GM10266 (cell line): Measurements from ENCODE around the gene FAM9C.

Experiments used
- DNase-seq: peaks from one replicate; pipeline ENCODE4 v3.0.0; 2012; ENCODE audit errors: extremely low spot score
- CTCF ChIP-seq: IDR thresholded peaks from 2 replicates; pipeline ENCODE4 v1.5.1; 2012; ENCODE audit warnings: mild to moderate bottlenecking, low read depth; ENCODE audit not compliant: control insufficient read depth, insufficient read depth; ENCODE audit errors: missing control alignments

The FAM9C gene

GRCh38 chrX:13000301-13000811 lies 44.1 kb downstream of the FAM9C start:
- TF ChIP-seq CTCF, result no peak
- no peak for DNase-seq

GRCh38 chrX:12999422-12999821 lies 45.0 kb downstream of the FAM9C start:
- no peak for TF ChIP-seq CTCF
- no peak for DNase-seq

- TF ChIP-seq CTCF, result no peak
- DNase-seq, result no peak
Observed at GRCh38 chrX:12997906-12998687, 46.3 kb downstream of the FAM9C start.

GRCh38 chrX:12996934-12997435 lies 47.4 kb downstream of the FAM9C start:
- DNase-seq, result no peak
- TF ChIP-seq CTCF, result no peak

GRCh38 chrX:12994321-12994720 lies 50.1 kb downstream of the FAM9C start:
- TF ChIP-seq CTCF, result no peak
- no peak for DNase-seq

- TF ChIP-seq CTCF, result no peak
- no peak for DNase-seq
Observed at GRCh38 chrX:12993826-12994225, 50.6 kb downstream of the FAM9C start.

GRCh38 chrX:12992544-12993118 lies 51.8 kb downstream of the FAM9C start:
- TF ChIP-seq CTCF, result no peak
- no peak for DNase-seq
